HG03469 (cell line): Measurements from ENCODE around the gene GBGT1.
"Not testable (repeated sequence)": the region's sequence is repeated elsewhere in the genome, so short reads cannot be mapped to it uniquely, and the experiment has no call there.

Experiments
- ATAC-seq: cut with Tn5 transposase; IDR thresholded peaks from one replicate; pipeline ENCODE4 v1.9.1; 2021; ENCODE audit warnings: mild to moderate bottlenecking, moderate library complexity, moderate number of reproducible peaks; ENCODE audit not compliant: unreplicated experiment

GBGT1 gene

GRCh38 chr9:133199648-133200321, 36.1 kb upstream of the GBGT1 start:
- no peak for ATAC-seq

GRCh38 chr9:133195029-133195428, 31.3 kb upstream of the GBGT1 start:
- ATAC-seq: no peak

- ATAC-seq: no peak
Measured at GRCh38 chr9:133194597-133194996, 30.9 kb upstream of the GBGT1 start.

- no peak for ATAC-seq
Measured at GRCh38 chr9:133191989-133192388, 28.3 kb upstream of the GBGT1 start.

GRCh38 chr9:133189826-133190225, 26.1 kb upstream of the GBGT1 start:
- no peak for ATAC-seq

- no peak for ATAC-seq
Measured at GRCh38 chr9:133188843-133189180, 25.1 kb upstream of the GBGT1 start.

GRCh38 chr9:133188006-133188842, 24.5 kb upstream of the GBGT1 start:
- ATAC-seq: no peak

- ATAC-seq: no peak
Measured at GRCh38 chr9:133187561-133188005, 23.9 kb upstream of the GBGT1 start.

GRCh38 chr9:133186736-133187135, 23.0 kb upstream of the GBGT1 start:
- no peak for ATAC-seq

- no peak for ATAC-seq
Measured at GRCh38 chr9:133184971-133185370, 21.3 kb upstream of the GBGT1 start.

GRCh38 chr9:133182151-133182550, 18.4 kb upstream of the GBGT1 start:
- no peak for ATAC-seq

GRCh38 chr9:133181561-133181960, 17.8 kb upstream of the GBGT1 start:
- ATAC-seq: no peak

- no peak for ATAC-seq
Measured at GRCh38 chr9:133180953-133181352, 17.2 kb upstream of the GBGT1 start.

- no peak for ATAC-seq
Measured at GRCh38 chr9:133173056-133173455, 9.3 kb upstream of the GBGT1 start.

GRCh38 chr9:133171161-133171961, 7.6 kb upstream of the GBGT1 start:
- ATAC-seq: no peak

GRCh38 chr9:133170716-133171115, 7.0 kb upstream of the GBGT1 start:
- ATAC-seq: no peak

GRCh38 chr9:133169687-133170086, 6.0 kb upstream of the GBGT1 start:
- not testable (repeated sequence) for ATAC-seq

- ATAC-seq: no peak
Measured at GRCh38 chr9:133169102-133169501, 5.4 kb upstream of the GBGT1 start.

GRCh38 chr9:133168432-133168831, 4.7 kb upstream of the GBGT1 start:
- ATAC-seq: no peak

- ATAC-seq: no peak
Measured at GRCh38 chr9:133167769-133168168, 4.1 kb upstream of the GBGT1 start.

- no peak for ATAC-seq
Measured at GRCh38 chr9:133167096-133167730, 3.5 kb upstream of the GBGT1 start.
